Esophagus muscularis mucosa (tissue), 4 donors: ENCODE measurements around the gene PRSS8.

Source experiments
- EP300 ChIP-seq: sonication (generic); formaldehyde crosslinking; IDR thresholded peaks from one replicate; pipeline ENCODE4 v1.6.1; 2017; ENCODE audit warnings: antibody characterized with exemption
- POLR2A ChIP-seq: fragments of 450-650 bp; IDR thresholded peaks from one replicate; pipeline ENCODE4 v1.6.1; 2017; ENCODE audit warnings: antibody characterized with exemption, moderate library complexity, mild to moderate bottlenecking, low read depth
- POLR2AphosphoS5 ChIP-seq, 2 donors: sonication (generic); formaldehyde crosslinking; IDR thresholded peaks; one replicate each; pipeline ENCODE4 v1.6.1; 2017; ENCODE audit warnings: antibody characterized with exemption in 2 of 2
- TF ChIP-seq, protein P1 (sequence below), 3 experiments: fragments of 200-600 bp in 2 of 3; fragments of 450-650 bp in 1 of 3; sonication (generic) in 2 of 3; IDR thresholded peaks; one replicate each; pipeline ENCODE4 v1.5.1; 2017 to 2019; ENCODE audit warnings: antibody characterized with exemption in 3 of 3, mild to moderate bottlenecking in 2 of 3, moderate library complexity in 1 of 3

DNA sequence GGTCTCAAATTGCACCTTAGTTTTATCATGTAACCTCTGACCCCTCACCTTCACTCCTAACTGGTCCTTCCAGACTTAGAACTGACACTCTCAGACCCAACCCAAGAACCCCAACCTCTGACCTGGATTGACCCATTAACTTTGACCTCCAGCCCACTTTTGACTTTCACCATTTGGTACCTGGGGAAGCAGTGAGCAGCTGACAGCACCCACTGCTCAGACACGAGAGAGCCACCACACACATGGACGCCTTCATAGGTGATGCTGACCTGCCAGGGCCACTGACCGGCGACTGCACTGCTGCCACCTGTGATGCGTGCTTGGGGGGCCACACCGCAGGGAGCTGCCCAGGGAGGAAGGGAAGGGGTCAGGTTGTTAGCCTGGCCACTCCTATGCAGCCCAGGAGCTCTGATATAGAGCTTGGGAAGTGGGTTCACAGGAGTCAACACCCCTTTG is 2.5 kb downstream of the PRSS8 start:
- TF ChIP-seq, protein P1, sequence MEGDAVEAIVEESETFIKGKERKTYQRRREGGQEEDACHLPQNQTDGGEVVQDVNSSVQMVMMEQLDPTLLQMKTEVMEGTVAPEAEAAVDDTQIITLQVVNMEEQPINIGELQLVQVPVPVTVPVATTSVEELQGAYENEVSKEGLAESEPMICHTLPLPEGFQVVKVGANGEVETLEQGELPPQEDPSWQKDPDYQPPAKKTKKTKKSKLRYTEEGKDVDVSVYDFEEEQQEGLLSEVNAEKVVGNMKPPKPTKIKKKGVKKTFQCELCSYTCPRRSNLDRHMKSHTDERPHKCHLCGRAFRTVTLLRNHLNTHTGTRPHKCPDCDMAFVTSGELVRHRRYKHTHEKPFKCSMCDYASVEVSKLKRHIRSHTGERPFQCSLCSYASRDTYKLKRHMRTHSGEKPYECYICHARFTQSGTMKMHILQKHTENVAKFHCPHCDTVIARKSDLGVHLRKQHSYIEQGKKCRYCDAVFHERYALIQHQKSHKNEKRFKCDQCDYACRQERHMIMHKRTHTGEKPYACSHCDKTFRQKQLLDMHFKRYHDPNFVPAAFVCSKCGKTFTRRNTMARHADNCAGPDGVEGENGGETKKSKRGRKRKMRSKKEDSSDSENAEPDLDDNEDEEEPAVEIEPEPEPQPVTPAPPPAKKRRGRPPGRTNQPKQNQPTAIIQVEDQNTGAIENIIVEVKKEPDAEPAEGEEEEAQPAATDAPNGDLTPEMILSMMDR (IDR thresholded peaks at IDR 0.05) = no peak
- no peak for TF ChIP-seq POLR2A
- no peak for TF ChIP-seq EP300
- no peak for TF ChIP-seq POLR2AphosphoS5 (IDR thresholded peaks at IDR 0.05)
